ENCODE data around the gene SRGAP3.

DNA sequence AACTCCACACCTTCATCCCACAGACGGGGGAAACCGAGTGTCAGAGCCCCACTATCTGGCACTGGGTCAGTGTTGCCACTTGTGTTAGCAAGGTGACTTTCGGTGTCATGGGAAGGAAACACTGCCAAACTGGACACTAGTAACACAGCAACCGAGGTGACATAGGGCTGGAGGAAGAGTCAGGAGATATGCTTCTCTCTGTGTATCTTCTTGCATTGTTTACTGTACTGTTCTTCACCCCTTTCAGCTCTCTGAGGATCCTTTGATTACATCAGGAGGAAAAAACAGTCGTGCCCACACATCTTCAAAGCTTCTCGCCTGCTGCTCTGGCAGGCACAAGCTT is 176.8 kb downstream of the SRGAP3 start:
- no peak for TF ChIP-seq POLR2A (IDR thresholded peaks at IDR 0.05)
- TF ChIP-seq, protein P1, sequence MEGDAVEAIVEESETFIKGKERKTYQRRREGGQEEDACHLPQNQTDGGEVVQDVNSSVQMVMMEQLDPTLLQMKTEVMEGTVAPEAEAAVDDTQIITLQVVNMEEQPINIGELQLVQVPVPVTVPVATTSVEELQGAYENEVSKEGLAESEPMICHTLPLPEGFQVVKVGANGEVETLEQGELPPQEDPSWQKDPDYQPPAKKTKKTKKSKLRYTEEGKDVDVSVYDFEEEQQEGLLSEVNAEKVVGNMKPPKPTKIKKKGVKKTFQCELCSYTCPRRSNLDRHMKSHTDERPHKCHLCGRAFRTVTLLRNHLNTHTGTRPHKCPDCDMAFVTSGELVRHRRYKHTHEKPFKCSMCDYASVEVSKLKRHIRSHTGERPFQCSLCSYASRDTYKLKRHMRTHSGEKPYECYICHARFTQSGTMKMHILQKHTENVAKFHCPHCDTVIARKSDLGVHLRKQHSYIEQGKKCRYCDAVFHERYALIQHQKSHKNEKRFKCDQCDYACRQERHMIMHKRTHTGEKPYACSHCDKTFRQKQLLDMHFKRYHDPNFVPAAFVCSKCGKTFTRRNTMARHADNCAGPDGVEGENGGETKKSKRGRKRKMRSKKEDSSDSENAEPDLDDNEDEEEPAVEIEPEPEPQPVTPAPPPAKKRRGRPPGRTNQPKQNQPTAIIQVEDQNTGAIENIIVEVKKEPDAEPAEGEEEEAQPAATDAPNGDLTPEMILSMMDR (IDR thresholded peaks at IDR 0.05): no peak
